ENCODE data around the gene TSSC4.

Gene TSSC4

DNA sequence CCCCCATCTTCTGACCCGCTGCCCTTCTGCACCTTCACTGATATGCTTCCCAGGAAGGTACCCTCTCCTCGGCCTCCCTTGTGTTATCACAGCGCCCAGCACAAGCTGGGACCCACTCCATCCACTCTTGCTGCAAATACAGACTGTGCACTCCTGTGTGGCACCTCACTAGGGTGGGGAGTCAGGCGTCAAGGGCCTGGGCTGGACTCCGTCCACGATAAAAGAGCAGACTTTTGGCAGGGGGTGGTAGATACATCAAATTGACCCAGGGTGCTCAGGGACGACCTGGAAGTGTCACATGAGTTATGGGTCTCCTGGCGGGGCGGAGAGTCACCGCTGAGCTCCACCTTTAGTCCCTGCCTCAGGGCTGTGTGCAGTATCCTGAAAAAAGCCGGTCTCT, 42.9 kb downstream of the TSSC4 start:
- peaks cover 15% of the 10 kb centered on the region for H3K9me3 Mint-ChIP-seq
- H3K4me3 Mint-ChIP-seq, result peak overlapping the region; percentile 38 to 54 (median 49)
- H3K4me1 Mint-ChIP-seq, result no peaks in the 10 kb centered on the region
- H3K27ac Mint-ChIP-seq, result no peak overlapping the region
- no peaks in the 10 kb centered on the region for H3K36me3 Mint-ChIP-seq (ENCODE audit: low read depth)
- peaks cover 79% of the 10 kb centered on the region for H3K27me3 Mint-ChIP-seq (ENCODE audit: low read depth)
- TF ChIP-seq, protein P1, sequence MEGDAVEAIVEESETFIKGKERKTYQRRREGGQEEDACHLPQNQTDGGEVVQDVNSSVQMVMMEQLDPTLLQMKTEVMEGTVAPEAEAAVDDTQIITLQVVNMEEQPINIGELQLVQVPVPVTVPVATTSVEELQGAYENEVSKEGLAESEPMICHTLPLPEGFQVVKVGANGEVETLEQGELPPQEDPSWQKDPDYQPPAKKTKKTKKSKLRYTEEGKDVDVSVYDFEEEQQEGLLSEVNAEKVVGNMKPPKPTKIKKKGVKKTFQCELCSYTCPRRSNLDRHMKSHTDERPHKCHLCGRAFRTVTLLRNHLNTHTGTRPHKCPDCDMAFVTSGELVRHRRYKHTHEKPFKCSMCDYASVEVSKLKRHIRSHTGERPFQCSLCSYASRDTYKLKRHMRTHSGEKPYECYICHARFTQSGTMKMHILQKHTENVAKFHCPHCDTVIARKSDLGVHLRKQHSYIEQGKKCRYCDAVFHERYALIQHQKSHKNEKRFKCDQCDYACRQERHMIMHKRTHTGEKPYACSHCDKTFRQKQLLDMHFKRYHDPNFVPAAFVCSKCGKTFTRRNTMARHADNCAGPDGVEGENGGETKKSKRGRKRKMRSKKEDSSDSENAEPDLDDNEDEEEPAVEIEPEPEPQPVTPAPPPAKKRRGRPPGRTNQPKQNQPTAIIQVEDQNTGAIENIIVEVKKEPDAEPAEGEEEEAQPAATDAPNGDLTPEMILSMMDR (IDR thresholded peaks at IDR 0.05; ENCODE audit: unreplicated experiment in 3 of 3), result no peak

DNA sequence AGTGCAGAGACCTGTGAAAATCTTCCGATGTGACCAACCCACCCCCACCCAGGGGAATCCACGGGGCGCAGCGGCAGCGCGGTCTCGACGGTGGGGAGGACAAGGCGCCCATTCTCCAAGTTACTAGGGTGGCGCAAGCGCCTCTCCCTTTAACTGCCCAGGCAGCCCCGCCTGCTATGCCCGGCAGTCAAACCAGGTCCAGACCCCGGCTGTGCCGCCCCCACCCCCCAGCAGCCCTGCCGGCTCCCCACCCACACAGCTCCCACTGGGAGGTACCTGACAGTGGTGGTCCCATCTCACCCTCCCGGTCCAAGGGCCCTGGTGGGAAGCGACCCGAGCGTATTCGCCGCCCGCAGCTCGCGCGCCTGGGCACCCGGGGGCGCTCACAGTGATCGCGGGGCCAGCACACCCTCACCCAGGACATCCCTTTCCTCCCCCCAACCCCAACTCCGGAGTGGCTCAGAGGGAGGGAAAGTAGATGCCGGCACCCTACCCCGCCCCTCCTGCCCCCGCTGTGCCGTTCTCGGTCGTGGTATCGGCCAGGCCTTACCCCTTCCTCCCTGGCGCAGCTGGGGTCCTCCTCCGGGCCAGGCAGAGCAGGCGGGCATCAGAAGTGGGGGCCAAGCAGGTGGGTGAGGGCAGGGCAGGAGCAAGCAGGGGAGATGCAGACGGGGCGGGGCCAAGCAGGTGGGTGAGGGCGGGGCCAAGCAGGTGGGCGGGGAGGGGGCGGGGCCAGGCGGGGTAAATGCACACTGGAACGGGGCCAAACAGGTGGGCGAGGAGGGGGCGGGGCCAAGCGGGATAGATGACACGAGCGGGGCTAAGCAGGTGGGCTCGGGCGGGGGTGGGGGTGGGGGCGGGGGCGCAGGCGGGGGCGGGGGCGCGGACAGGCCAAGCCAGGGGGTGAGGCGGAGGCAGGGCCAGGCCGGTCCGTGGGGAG, 43.6 kb downstream of the TSSC4 start, which contains the start of gene TRPM5:
Gene TRPM5 (minus strand): TSS at position 634 of the 940 bp plus-strand sequence. CDS start 21,478 bp downstream, outside the sequence.
- Mint-ChIP-seq H3K9me3 (peaks cover 15% of the 10 kb centered on the region), H3K36me3 (ENCODE audit: low read depth) (no peaks in the 10 kb centered on the region), H3K4me1 (no peaks in the 10 kb centered on the region), H3K27me3 (ENCODE audit: low read depth) (peaks cover 75% of the 10 kb centered on the region), H3K27ac (no peak within 1 kb of the TSS), H3K4me3 (peak within 1 kb of the TSS; percentile 69 to 82 (median 81))
- TF ChIP-seq, protein P1 (IDR thresholded peaks at IDR 0.05; ENCODE audit: unreplicated experiment in 3 of 3), result no peak

DNA sequence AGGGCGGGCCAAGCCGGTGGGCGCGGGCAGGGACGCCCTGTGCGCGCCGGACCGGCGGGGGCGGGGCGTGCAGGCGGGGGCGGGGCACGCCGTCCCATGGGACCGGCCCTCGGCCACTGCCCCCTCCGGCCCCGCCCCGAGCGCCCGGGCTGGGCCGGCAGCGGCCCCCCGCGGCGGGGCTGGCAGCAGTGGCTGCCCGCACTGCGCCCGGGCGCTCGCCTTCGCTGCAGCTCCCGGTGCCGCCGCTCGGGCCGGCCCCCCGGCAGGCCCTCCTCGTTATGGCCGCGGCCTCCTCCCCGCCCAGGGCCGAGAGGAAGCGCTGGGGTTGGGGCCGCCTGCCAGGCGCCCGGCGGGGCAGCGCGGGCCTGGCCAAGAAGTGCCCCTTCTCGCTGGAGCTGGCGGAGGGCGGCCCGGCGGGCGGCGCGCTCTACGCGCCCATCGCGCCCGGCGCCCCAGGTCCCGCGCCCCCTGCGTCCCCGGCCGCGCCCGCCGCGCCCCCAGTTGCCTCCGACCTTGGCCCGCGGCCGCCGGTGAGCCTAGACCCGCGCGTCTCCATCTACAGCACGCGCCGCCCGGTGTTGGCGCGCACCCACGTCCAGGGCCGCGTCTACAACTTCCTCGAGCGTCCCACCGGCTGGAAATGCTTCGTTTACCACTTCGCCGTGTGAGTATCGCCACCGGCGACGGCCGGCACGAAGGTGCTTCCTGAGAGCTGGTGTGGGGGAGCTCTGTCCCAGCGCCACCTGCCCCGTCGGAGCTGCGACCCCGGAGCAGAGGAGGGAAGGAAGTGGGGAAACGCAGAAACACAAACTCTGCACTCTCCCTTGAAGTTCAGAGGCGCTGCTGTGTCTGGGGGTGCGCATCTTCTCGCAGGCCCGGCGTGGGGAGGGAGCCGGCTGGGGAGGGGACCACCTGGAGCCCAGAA, 44.5 kb downstream of the TSSC4 start, which contains the start of gene KCNQ1:
Gene KCNQ1 (plus strand): TSS at position 188 of the 925 bp plus-strand sequence. CDS start 91 bp downstream, at position 279.
- peak within 1 kb of the TSS; percentile 69 to 82 (median 81) for H3K4me3 Mint-ChIP-seq
- H3K9me3 Mint-ChIP-seq, result peaks cover 15% of the 10 kb centered on the region
- TF ChIP-seq, protein P1 (IDR thresholded peaks at IDR 0.05; ENCODE audit: unreplicated experiment in 3 of 3), result no peak
- H3K36me3 Mint-ChIP-seq (ENCODE audit: low read depth), result no peaks in the 10 kb centered on the region
- no peak within 1 kb of the TSS for H3K27ac Mint-ChIP-seq
- peaks cover 69% of the 10 kb centered on the region for H3K27me3 Mint-ChIP-seq (ENCODE audit: low read depth)
- H3K4me1 Mint-ChIP-seq, result no peaks in the 10 kb centered on the region

DNA sequence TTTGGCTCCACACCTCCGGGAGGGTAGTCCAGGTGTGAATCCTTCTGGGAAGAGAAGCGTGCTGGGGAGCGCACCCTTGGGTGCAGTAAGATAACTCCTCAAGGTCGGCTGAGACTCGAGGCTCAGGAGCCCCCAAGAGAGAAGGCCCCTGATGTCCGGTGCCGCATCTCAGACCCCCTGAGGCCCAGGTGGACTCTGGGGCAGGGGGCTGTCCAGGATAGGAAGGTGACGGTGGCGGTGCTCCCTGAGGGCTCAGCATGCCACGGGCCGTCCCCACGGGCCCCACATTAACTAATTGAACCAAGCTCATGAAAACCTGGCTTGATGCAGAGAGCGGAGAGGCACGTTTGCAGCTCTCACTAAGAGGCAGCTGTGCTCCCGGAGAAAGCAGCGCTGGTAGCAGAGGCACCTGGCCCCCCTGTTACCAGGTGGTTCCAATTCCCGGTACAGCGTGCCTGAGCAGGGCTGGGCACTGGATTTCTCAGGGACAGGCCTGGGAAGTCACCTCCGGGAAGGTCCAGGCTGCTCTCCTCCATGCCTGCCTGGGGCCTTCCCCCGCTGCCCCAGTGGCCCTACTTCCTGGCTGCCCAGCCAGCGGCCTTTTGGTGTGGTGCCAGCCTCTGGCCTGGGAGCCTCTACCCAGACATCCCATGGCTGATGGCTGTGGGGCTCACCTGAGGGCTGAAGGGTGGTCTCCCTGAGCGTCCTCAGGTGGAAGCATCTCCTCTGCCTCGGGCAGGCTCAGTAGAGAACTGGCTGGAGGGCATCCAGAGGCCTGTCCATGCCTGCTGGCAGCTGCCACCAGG, 45.4 kb downstream of the TSSC4 start:
- TF ChIP-seq, protein P1 (IDR thresholded peaks at IDR 0.05; ENCODE audit: unreplicated experiment in 3 of 3), result no peak
- peaks cover 60% of the 10 kb centered on the region for H3K27me3 Mint-ChIP-seq (ENCODE audit: low read depth)

DNA sequence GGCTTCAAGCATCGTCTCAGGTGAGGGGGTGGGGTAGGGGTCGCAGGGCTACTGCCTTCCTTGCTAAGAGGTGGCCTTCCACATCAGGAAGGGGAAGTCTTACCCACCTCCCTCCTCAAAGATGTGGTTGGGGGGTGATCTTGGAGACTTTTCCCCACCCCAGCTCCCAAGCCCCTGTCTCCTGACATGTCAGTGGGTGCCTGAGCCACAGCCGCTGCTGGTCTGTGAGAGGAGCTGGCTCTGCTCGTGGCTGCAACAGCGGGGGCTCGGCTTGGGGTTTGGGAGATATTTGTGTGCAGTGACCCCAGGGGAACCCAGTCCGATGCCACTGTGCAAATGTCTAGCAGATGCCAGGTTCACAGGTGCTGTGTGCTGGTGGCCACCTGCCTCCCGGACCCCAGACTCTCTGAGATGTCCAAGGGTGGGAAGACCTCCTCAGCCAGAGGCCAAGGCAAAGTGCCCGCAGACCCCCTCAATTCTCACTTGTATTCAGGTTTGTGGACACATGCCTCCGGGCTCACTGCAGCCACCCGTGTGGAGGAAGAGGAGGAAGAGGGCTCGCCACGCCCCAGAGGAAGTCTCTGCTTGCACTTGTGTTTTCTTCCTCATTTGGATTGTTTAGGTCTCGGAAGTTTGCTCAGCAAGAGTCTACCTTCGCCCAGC, 46.2 kb downstream of the TSSC4 start:
- Mint-ChIP-seq H3K4me1 (no peaks in the 10 kb centered on the region), H3K36me3 (ENCODE audit: low read depth) (no peaks in the 10 kb centered on the region), H3K9me3 (peaks cover 15% of the 10 kb centered on the region), H3K4me3 (peak overlapping the region; percentile 16 to 51 (median 42)), H3K27me3 (ENCODE audit: low read depth) (peaks cover 54% of the 10 kb centered on the region), H3K27ac (no peak overlapping the region)
- TF ChIP-seq, protein P1 (IDR thresholded peaks at IDR 0.05; ENCODE audit: unreplicated experiment in 3 of 3), result no peak

More for the DNA sequence above, 45.4 kb downstream of the TSSC4 start:
- H3K4me1 Mint-ChIP-seq, result no peaks in the 10 kb centered on the region
- H3K36me3 Mint-ChIP-seq (ENCODE audit: low read depth), result no peaks in the 10 kb centered on the region
- H3K4me3 Mint-ChIP-seq, result peak overlapping the region; percentile 69 to 82 (median 81)
- no peak overlapping the region for H3K27ac Mint-ChIP-seq
- H3K9me3 Mint-ChIP-seq, result peaks cover 15% of the 10 kb centered on the region
